Activated naive CD8-positive, alpha-beta T cell treated with anti-CD3 and anti-CD28 coated beads, Interleukin-2, amount 50 U/mL, for 16 hours (primary cell): ENCODE results near the gene PNPLA2.

Experiments used
- DNase-seq: peaks from one replicate; pipeline ENCODE4 v3.0.0-alpha.2; 2020; ENCODE audit warnings: low read depth, low spot score

Gene PNPLA2

GRCh38 chr11:858762-859339, 40.1 kb downstream of the PNPLA2 start:
- no peak for DNase-seq

GRCh38 chr11:859394-860131, 40.8 kb downstream of the PNPLA2 start:
- DNase-seq: no peak

- no peak for DNase-seq
These were observed 41.8 kb downstream of the PNPLA2 start for GRCh38 chr11:860234-861104.

GRCh38 chr11:861105-861479, 42.4 kb downstream of the PNPLA2 start:
- DNase-seq: no peak

- no peak for DNase-seq
These were observed 43.5 kb downstream of the PNPLA2 start for GRCh38 chr11:862081-862661.

- DNase-seq: no peak
These were observed 43.9 kb downstream of the PNPLA2 start for GRCh38 chr11:862696-863022.

GRCh38 chr11:863023-863909, 44.6 kb downstream of the PNPLA2 start:
- no peak for DNase-seq

GRCh38 chr11:863910-864827, 45.5 kb downstream of the PNPLA2 start:
- no peak for DNase-seq

- no peak for DNase-seq
These were observed 46.2 kb downstream of the PNPLA2 start for GRCh38 chr11:864898-865297.

GRCh38 chr11:865462-866430, 47.0 kb downstream of the PNPLA2 start:
- no peak for DNase-seq

- DNase-seq: no peak
These were observed 47.8 kb downstream of the PNPLA2 start for GRCh38 chr11:866481-866880.

- DNase-seq: no peak
These were observed 49.2 kb downstream of the PNPLA2 start for GRCh38 chr11:867856-868358.

GRCh38 chr11:868394-868793, 49.7 kb downstream of the PNPLA2 start:
- no peak for DNase-seq

GRCh38 chr11:868802-869201, 50.1 kb downstream of the PNPLA2 start:
- no peak for DNase-seq

GRCh38 chr11:869399-870126, 50.8 kb downstream of the PNPLA2 start:
- no peak for DNase-seq

- no peak for DNase-seq
These were observed 51.4 kb downstream of the PNPLA2 start for GRCh38 chr11:870127-870413.

GRCh38 chr11:870418-870817, 51.7 kb downstream of the PNPLA2 start:
- no peak for DNase-seq

GRCh38 chr11:871472-871871, 52.8 kb downstream of the PNPLA2 start:
- DNase-seq: no peak
